Stimulated activated CD4-positive, alpha-beta T cell treated with anti-CD3 and anti-CD28 coated beads, Interleukin-2, amount 100 ng/mL, for 48 hours (primary cell): ENCODE data around the gene SAYSD1.
"Not testable (repeated sequence)": the region's sequence is repeated elsewhere in the genome, so short reads cannot be mapped to it uniquely, and the experiment has no call there.

Experiments
- DNase-seq, 2 donors: peaks; one replicate each; pipeline ENCODE4 v3.0.0-alpha.2; 2020

Gene SAYSD1

GRCh38 chr6:39114704-39115599 is at the start of gene SAYSD1:
Gene SAYSD1 (minus strand): TSS chr6:39115186. CDS start chr6:39115089, 97 bp downstream.
- DNase-seq, result peak; percentile 89 to 92

GRCh38 chr6:39157511-39157910 is 42.5 kb upstream of the SAYSD1 start:
- no peak for DNase-seq

GRCh38 chr6:39156801-39157200 is 41.8 kb upstream of the SAYSD1 start:
- no peak for DNase-seq

- no peak for DNase-seq
Measured at GRCh38 chr6:39154705-39155104, 39.7 kb upstream of the SAYSD1 start.

GRCh38 chr6:39153766-39154397 is 38.9 kb upstream of the SAYSD1 start:
- peak; percentile 10 to 12 for DNase-seq

GRCh38 chr6:39152262-39152661 is 37.3 kb upstream of the SAYSD1 start:
- no peak for DNase-seq

GRCh38 chr6:39151211-39151610 is 36.2 kb upstream of the SAYSD1 start:
- DNase-seq, result no peak

- no peak for DNase-seq
Measured at GRCh38 chr6:39144481-39145173, 29.6 kb upstream of the SAYSD1 start.

GRCh38 chr6:39143238-39143930 is 28.4 kb upstream of the SAYSD1 start:
- DNase-seq, result no peak

GRCh38 chr6:39140556-39141167 is 25.7 kb upstream of the SAYSD1 start:
- DNase-seq, result no peak

- peak; percentile 25 to 43 for DNase-seq
Measured at GRCh38 chr6:39137245-39137644, 22.3 kb upstream of the SAYSD1 start.

GRCh38 chr6:39136207-39136606 is 21.2 kb upstream of the SAYSD1 start:
- DNase-seq, result not testable (repeated sequence)

GRCh38 chr6:39134761-39135160 is 19.8 kb upstream of the SAYSD1 start:
- not testable (repeated sequence) for DNase-seq

GRCh38 chr6:39130691-39131090 is 15.7 kb upstream of the SAYSD1 start:
- no peak for DNase-seq

GRCh38 chr6:39128832-39129231 is 13.8 kb upstream of the SAYSD1 start:
- no peak for DNase-seq

- DNase-seq, result no peak
Measured at GRCh38 chr6:39128106-39128505, 13.1 kb upstream of the SAYSD1 start.

- no peak for DNase-seq
Measured at GRCh38 chr6:39124114-39124513, 9.1 kb upstream of the SAYSD1 start.

- DNase-seq, result no peak
Measured at GRCh38 chr6:39118921-39119320, 3.9 kb upstream of the SAYSD1 start.

- no peak for DNase-seq
Measured at GRCh38 chr6:39114388-39114703, 640 bp downstream of the SAYSD1 start.

- DNase-seq, result no peak
Measured at GRCh38 chr6:39113788-39114187, 1.2 kb downstream of the SAYSD1 start.

- no peak for DNase-seq
Measured at GRCh38 chr6:39111280-39111679, 3.7 kb downstream of the SAYSD1 start.

GRCh38 chr6:39108041-39108839 is 6.7 kb downstream of the SAYSD1 start:
- DNase-seq, result no peak
